C1 segment of cervical spinal cord (tissue), 14 donors: ENCODE data around the gene NKAIN4.

Experiments used
- DNase-seq, 14 donors: peaks; one replicate each; lab custom pipeline; 2025; lab: John Stamatoyannopoulos, UW

The NKAIN4 gene

GRCh38 chr20:63274381-63275228, 20.3 kb upstream of the NKAIN4 start:
- DNase-seq: no peak

DNA sequence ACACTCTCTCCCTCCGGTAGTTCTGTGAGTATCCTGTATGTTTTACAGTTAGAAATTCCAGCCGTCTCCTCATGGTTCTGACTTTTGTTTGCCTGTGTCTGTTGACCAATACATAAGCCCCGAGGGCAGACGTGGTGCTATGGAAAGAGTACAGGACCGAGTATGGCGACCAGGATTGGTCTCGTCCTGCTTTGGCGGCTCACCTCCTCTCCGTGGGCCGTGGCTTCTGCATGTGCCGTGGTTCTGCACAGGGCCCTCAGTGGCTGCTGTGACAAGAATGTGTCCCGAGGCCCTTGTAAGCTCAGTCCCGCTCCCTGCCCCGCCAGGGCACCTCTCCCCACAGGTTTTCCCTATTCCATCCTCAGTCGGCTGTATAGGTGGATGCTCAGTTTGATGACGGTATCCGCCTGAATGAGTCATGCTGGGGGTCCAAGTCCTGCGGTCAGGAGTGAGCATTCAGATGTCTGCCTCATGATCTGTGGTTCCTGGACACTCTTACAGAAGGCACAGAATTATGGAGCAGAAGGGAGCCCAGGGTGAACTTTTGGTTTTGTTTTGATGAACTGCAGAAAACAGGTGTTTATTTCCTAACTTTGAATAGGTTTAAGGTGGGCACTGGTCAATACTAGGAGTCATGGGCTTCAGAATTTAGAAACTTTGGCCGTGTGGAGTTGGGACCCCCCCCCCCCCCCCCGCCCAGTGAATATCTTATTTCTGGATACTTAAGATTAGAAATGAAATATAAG, 19.5 kb upstream of the NKAIN4 start:
- no peak for DNase-seq

GRCh38 chr20:63273059-63273579, 18.9 kb upstream of the NKAIN4 start:
- no peak for DNase-seq

- DNase-seq: peak in 13 of 14 donors; percentile 43 to 87 (median 77)
Observed at GRCh38 chr20:63272105-63273058, 18.1 kb upstream of the NKAIN4 start, which contains the start of gene ARFGAP1. Gene ARFGAP1, plus strand, starts transcription at chr20:63272813. Its CDS starts 2,768 bp downstream, at chr20:63275581.

DNA sequence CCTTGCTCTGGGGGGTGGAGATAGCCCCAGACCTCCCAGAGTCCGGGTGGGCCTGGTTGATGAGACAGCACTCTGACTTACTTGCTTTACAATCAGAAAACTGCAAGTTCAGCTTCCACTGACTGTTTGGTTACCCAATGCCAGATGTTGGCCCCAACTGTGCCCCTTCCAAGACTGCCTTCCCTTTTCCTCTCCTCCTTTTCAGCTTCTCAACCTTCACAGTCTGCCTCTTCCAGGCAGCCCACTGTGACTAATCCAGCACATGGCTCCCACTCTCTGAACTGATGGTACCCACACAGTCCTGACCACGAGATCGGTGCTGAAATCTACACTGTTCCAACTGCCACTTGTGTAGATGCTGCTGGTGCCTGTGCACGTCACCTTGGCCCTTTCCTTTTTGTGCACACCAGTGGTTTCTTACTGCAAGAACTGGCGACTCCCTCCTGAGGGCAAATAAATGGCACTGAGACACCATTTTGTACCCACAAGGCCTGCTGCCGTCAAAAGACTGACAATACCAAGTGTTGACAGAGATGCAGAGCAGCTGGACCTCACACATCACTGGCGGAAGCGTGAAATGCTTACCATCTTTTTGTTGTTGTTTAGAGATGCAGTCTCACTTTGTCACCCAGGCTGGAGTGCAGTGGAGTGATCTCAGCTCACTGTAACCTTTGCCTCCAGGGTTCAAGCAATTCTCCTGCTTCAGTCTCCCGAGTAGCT, 16.5 kb upstream of the NKAIN4 start:
- DNase-seq: no peak

DNA sequence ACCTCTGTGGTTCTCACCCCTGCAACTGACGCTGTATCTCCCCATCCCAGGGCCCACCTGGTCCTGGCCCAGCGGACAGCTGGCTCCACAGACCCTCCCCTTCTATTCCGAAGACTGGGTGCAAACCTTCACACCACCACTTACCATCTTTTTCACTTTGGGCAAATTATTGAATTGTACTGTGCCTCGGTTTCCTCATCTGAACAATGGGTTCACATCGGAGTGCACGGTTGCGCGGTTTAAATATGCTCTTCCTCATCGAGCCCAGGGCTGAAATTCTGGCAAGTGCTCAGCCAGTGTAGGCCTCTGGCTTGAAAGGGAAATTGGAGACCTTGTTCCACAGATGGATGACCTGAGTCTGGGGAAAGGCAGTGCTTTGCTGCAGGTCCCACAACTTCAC, 15.5 kb upstream of the NKAIN4 start:
- no peak for DNase-seq

DNA sequence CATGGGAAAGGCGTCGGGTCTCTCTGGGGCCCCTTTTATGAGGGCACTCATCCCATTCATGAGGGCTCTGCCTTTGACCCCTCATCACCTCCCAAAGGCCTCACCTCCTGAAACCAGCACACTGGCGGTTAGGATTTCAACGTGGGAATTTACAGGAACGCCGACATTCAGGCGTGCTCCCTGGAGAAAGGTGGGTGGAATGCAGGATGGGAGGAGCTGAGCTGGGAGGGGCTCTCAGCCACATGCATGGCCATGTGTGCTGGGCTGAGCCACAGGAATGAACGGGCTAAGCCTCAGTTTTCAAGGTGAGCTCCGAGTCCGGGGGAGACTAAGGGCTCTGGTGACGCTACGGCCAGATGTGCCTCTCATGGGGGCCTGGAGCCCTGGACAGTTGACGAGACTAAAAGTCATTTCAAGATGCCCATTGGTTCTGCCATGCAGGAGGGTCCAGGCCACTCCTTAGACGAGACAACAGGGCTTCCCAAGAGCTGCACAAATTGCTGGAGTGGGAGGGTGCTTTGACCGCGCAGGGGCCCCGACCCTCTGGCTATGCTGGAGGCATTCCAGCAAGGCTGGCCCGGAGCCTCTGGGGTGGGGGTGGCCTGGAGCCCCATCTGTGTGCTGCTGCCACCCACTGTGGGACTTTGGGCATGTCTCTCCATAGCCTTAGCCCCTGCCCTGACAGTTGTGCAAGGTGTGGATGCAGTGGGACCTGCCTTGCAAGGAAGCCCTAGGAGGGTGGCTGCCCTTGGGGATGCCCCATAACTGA, 14.6 kb upstream of the NKAIN4 start:
- DNase-seq: no peak

GRCh38 chr20:63268256-63268655, 14.0 kb upstream of the NKAIN4 start:
- DNase-seq: no peak

DNA sequence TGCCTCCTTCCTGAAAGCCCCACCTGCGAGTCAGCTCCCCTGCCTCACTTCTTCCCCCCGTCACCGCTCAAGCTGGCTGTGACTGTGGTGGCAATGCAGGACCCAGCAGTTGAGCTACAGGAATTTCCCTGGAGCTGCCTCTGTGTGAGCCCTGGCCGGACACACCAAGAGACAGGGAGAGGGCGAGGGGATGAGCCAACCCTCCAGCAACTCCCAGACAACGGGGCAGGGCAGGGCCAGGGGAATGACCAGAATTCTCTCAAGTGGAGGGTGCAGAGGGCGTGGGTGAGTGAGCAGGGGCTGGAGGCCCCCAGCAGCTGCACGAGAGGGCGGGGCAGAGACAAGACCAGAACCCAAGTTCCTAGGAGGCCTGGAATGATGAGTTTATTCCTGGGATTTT, 13.4 kb upstream of the NKAIN4 start:
- no peak for DNase-seq

DNA sequence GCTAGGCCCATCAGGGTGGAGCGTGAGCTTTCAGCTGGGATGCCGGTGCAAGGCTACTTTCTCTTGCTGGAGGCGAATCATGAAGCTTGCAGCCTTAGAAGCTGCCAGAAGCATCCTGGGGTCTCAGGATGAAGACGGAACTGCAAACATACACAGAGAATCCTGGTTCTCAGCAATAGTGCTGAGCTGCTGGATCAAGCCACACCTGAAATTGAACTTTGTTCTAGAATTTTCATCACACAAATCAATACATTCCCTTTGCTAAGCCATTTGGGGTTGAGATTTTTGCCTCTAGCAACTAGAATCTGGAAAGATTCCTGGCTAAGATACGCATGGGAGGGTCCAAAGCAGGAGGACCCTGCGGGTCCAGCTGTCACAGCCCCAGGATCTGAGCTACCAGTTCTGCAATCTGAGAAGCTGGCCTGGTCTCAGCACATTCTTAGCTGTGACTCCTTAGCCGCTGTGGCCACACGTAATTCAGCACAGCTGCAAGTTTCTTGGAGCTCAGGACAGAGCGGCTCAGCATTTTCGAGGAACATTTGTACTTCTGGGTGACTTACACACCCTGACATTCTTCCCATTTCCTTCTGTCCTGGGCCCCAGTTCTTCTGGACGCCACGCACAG, 11.7 kb upstream of the NKAIN4 start:
- no peak for DNase-seq

DNA sequence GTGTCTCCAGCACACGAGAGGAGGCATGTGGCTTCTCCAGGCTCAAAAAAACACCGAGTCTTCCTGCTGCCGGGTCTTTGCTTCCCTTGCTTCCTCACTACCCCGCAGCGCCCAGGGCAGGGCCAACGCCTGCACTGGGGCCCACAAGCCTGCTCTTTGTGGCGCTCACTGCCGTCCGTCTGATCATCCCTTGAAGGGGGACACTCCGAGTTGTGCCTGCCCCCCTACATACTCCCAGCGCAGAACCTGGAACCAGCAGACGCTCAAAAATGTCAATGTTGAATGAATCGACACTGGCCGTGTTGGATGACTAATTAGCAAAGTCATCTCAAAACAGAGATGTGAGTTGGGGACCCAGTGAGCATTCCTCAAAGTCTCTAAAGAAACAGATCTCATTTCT, 10.3 kb upstream of the NKAIN4 start:
- DNase-seq: peak in 3 of 14 donors; percentile 8 to 22 (median 15)

GRCh38 chr20:63264000-63264399, 9.7 kb upstream of the NKAIN4 start:
- no peak for DNase-seq

- DNase-seq: no peak
Observed at GRCh38 chr20:63262836-63263235, 8.6 kb upstream of the NKAIN4 start.

- no peak for DNase-seq
Observed at GRCh38 chr20:63261795-63262528, 7.7 kb upstream of the NKAIN4 start.

GRCh38 chr20:63261060-63261794, 7.0 kb upstream of the NKAIN4 start:
- peak in 2 of 14 donors; percentile 13 to 23 for DNase-seq

DNA sequence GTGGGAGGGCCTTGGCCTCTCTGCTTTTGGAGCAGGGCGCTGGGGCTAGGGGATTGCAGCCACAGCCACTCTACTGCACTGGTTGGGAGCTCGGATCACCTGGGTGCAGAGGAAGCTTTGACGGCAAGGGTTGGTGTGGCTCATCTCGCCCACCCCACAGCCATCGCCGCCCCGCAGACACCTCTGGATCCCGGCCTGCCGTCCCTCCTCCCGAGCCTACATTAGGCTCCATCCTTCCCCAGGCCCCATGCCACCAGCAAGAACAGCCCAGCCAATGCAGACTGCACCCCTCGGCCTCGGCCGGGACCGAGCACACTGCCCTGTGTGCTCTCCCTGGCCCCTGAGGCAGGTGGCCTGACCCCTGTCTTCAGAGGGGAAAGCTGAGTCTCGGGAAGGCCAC, 6.3 kb upstream of the NKAIN4 start:
- no peak for DNase-seq

DNA sequence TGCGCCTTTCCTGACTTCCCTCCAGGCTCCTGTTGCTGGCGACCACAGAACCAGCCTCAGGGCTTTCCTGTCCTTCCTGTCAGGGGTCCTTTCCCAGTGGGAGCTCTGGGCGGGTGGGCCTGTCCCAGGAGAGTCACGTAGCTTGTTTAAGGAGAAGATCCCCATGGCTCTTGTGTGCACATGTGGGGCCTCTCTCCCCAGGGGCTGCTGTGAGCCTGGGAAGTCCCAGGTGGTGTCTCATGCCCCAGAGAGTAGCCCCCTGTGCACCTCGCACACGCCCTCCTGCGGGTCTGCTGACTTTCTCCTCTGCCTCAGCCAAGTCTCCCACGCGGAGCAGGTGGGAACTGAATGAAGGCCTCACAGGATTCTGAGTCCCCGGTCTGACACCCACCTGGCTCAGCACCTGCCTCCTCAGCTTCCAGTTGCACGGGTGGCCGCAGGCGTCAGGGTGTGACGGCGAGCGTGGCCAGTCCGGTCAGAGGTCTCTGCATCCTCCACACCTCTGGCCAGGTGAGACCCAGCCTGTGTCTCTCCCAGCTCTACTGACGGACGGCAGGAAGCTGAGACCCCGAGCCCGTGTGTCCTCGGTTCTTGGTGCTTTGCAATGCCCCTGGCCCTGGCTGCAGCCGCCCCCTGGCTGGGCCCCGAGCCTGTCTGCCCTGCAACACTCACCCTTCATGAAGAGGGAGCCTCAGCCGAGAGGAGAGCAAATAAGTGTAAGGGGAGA, 5.6 kb upstream of the NKAIN4 start:
- DNase-seq: no peak
